Common myeloid progenitor, CD34-positive (primary cell): ENCODE results near the gene DENND5B.
"Not testable (repeated sequence)": the region's sequence is repeated elsewhere in the genome, so short reads cannot be mapped to it uniquely, and the experiment has no call there.

Experiments used
- CTCF ChIA-PET: fragments of 350-600 bp; sonication (Branson Sonifier 250); formaldehyde crosslinking; loops from one replicate; lab custom pipeline; 2021; ENCODE audit warnings: antibody characterized with exemption; lab: Charles Lee
- POLR2A ChIA-PET: fragments of 350-600 bp; sonication (Branson Sonifier 250); formaldehyde crosslinking; loops from one replicate; lab custom pipeline; 2021; ENCODE audit warnings: antibody characterized with exemption; lab: Charles Lee
- DNase-seq, 3 donors: peaks; one replicate each; pipeline versions ENCODE4 v3.0.0 to v3.0.0-alpha.2; 2013
- H3K27ac ChIP-seq, 2 experiments: 1 replicate in 1 of 2; 2 replicates in 1 of 2; pipeline ENCODE4 v1.7.0; 2013; ENCODE audit warnings: inconsistent platforms in 2 of 2, low read length in 2 of 2, mild to moderate bottlenecking in 2 of 2, low read depth in 1 of 2, moderate library complexity in 1 of 2; ENCODE audit not compliant: severe bottlenecking in 2 of 2, insufficient read depth in 1 of 2, poor library complexity in 1 of 2
- H3K27me3 ChIP-seq, 5 experiments: replicated peaks in 2 of 5; 1 replicate in 3 of 5; 2 replicates in 2 of 5; pipeline versions ENCODE4 v1.6.1 to v1.7.0; 2013; ENCODE audit warnings: low read length in 4 of 5, mild to moderate bottlenecking in 2 of 5, moderate library complexity in 2 of 5, inconsistent platforms in 1 of 5; ENCODE audit not compliant: insufficient read depth in 5 of 5, control insufficient read depth in 4 of 5
- H3K36me3 ChIP-seq, 4 experiments: 1 replicate in 2 of 4; 2 replicates in 2 of 4; pipeline versions ENCODE4 v1.6.1 to v1.7.0; 2013; ENCODE audit warnings: low read length in 3 of 4, control low read depth in 1 of 4, mild to moderate bottlenecking in 1 of 4; ENCODE audit not compliant: control insufficient read depth in 4 of 4, insufficient read depth in 4 of 4
- H3K4me1 ChIP-seq, 4 experiments: 1 replicate in 3 of 4; 2 replicates in 1 of 4; pipeline versions ENCODE4 v1.6.1 to v1.7.1; 2013; ENCODE audit warnings: low read length in 3 of 4, mild to moderate bottlenecking in 3 of 4, control low read depth in 1 of 4, inconsistent platforms in 1 of 4, moderate library complexity in 1 of 4; ENCODE audit not compliant: control insufficient read depth in 4 of 4, insufficient read depth in 4 of 4; ENCODE audit errors: control extremely low read depth in 1 of 4
- H3K4me3 ChIP-seq, 7 experiments: 1 replicate in 4 of 7; 2 replicates in 3 of 7; pipeline versions ENCODE4 v1.5.1 to v1.7.0; 2013; ENCODE audit warnings: mild to moderate bottlenecking in 7 of 7, low read length in 6 of 7, moderate library complexity in 6 of 7, inconsistent platforms in 2 of 7, low read depth in 2 of 7, control low read depth in 1 of 7; ENCODE audit not compliant: insufficient read depth in 4 of 7, control insufficient read depth in 1 of 7; ENCODE audit errors: extremely low read depth in 1 of 7
- H3K9me3 ChIP-seq, 5 experiments: 1 replicate in 4 of 5; 2 replicates in 1 of 5; pipeline versions ENCODE4 v1.6.1 to v1.7.1; 2013; ENCODE audit warnings: low read length in 4 of 5, mild to moderate bottlenecking in 2 of 5, inconsistent platforms in 1 of 5, low read depth in 1 of 5, moderate library complexity in 1 of 5; ENCODE audit not compliant: control insufficient read depth in 4 of 5, insufficient read depth in 2 of 5; ENCODE audit errors: control extremely low read depth in 1 of 5
- WGBS: methylation state at CpG from one replicate; pipeline ENCODE4 v1.1.5; 2013; ENCODE audit not compliant: insufficient coverage; 5-methylcytosine and 5-hydroxymethylcytosine counted together

DENND5B gene

DNA sequence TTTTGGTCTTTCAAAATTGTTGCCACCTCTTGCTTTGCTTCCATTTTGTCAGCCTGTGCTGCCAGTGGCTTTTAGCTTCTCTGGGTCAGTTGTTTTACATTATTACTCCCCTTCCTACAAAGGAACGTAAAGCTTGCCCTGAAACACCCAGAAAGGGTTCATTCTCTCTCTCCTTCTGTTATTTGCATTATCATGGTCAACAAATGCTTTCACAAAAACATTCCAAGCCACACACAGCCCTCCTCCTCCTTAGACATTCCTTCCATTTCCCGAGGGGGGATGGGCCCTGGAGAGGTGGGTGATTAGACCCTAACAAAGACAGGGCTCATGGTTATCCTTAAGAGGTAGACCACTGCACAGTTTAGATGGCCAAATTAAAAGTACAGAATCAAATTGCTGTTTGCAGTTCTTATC, 204.6 kb downstream of the DENND5B start:
- ChIA-PET POLR2A (no interaction called here), CTCF (no interaction called here)
- Histone ChIP-seq H3K4me3 (no peak overlapping the region), H3K27me3 (no peaks in the 10 kb centered on the region), H3K36me3 (peaks cover 0 to 19% (median 2%) of the 10 kb centered on the region in 4 experiments), H3K4me1 (no peaks in the 10 kb centered on the region), H3K9me3 (no peaks in the 10 kb centered on the region), H3K27ac (no peak overlapping the region)
- DNase-seq = no peak
- 100% methylated on average over 2 of the region's 2 CpGs for WGBS

DNA sequence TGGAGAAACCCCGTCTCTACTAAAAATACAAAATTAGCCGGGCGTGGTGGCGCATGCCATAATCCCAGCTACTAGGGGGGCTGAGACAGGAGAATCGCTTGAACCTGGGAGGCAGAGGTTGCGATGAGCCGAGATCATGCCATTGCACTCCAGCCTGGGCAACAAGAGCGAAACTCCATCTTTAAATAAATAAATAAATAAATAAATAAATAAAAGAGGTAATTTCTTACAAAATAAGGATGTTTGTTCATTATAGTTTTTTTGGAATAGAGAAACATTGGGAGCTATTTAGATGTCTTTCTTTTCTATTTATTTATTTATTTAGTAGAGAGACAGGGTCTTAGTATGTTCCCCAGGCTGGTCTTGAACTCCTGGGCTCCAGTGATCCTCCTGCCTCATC, 213.7 kb downstream of the DENND5B start:
- H3K27ac ChIP-seq, POLR2A ChIA-PET, H3K4me1 ChIP-seq, H3K4me3 ChIP-seq, H3K27me3 ChIP-seq, H3K9me3 ChIP-seq, H3K36me3 ChIP-seq, DNase-seq: not testable (repeated sequence)
- CTCF ChIA-PET = interaction anchor here (0.5 kb wide), 1 partner anchor 16 kb away, joined by 3 read pairs; no protein-coding TSS in a partner anchor
- no CpG with 5 or more reads among the region's 8 CpGs for WGBS

DNA sequence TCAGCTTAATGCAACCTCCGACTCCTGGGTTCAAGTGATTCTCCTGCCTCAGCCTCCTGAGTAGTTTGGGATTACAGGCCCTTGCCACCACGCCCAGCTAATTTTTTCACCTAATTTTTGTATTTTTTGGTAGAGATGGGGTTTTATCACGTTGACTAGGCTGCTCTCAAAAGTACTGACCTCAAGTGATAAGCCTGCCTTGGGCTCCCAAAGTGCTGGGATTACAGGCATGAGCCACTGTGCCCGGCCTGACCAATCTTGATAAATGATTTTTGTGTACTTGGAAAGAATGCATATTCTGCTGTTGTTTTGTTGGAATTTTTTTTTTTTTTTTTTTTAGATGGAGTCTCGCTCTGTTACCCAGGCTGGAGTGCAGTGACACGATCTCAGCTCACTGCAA, 215.5 kb downstream of the DENND5B start:
- H3K27ac ChIP-seq, H3K4me3 ChIP-seq, H3K27me3 ChIP-seq, H3K36me3 ChIP-seq, DNase-seq, H3K4me1 ChIP-seq, H3K9me3 ChIP-seq, CTCF ChIA-PET: not testable (repeated sequence)
- POLR2A ChIA-PET = interaction anchor here (0.7 kb wide), 1 partner anchor 86 kb away, joined by 3 read pairs; no protein-coding TSS in a partner anchor
- 91% methylated on average over 3 of the region's 6 CpGs for WGBS

DNA sequence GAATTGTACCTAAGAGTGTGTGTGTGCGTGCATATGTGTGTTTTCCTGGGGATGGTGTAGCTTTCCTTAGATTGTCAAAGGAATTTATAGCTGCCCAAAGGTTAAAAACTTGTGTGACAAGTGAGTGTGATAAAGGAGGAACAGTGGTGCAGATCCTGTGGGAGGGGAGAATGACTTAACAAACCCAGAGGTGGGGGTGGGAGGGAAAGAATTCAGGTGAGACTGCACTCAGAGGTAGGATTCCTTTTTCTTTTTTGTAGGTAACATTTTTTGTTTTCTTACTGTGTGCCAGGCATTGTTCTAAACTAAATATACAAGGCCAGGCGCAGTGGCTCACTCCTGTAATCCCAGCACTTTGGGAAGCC, 219.7 kb downstream of the DENND5B start:
- peaks cover 0 to 6% (median 0%) of the 10 kb centered on the region in 4 experiments for H3K4me1 ChIP-seq
- no peaks in the 10 kb centered on the region for H3K36me3 ChIP-seq
- H3K4me3 ChIP-seq = no peak overlapping the region
- 80% methylated on average over 1 of the region's 2 CpGs for WGBS
- no peak overlapping the region for H3K27ac ChIP-seq
- ChIA-PET POLR2A (no interaction called here), CTCF (interaction anchor here (0.6 to 1.9 kb wide), 2 partner anchors 19 to 33 kb away, joined by 3 to 5 read pairs; no protein-coding TSS in a partner anchor)
- no peaks in the 10 kb centered on the region for H3K27me3 ChIP-seq
- H3K9me3 ChIP-seq = no peaks in the 10 kb centered on the region
- DNase-seq = no peak

DNA sequence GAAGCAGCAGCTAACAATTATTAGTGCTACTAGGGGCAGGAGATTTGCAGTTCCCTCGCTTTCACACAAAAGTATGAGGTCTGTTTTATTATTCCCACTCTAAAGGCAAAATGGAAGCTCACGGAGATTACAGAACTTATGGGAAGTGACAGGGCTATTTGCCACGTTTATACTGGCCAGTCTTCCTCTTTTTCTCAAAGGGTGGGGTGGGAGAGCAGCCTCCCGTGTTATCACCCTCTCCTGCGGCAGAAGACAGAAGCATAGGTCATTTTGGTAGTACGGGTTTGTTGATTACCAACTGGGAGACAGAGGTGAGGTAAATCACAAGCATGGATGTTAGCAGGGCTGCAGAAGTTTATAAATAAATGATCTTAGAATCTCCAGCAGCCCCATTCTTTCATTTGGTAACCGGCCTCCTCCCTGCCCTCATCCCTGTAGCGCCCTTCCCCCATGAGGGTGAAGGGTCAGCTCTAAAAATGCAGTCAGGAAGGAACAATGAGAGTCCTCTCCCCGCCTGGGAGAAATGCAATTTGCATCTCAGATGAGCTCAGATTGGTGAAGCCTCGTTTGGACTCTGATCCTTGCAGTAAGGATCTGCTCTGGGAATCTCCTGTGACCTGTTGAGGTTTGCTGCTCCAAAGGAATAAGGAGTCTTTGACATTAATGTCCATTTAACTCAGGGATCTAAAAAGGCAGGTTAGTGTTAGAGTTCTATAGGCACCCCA, 220.2 kb downstream of the DENND5B start:
- H3K4me1 ChIP-seq = peaks cover 0 to 6% (median 0%) of the 10 kb centered on the region in 4 experiments
- WGBS = 62% methylated on average over 6 of the region's 10 CpGs
- DNase-seq = peak in 1 of 3 donors; percentile 9
- H3K27me3 ChIP-seq = no peaks in the 10 kb centered on the region
- CTCF ChIA-PET = interaction anchor here (0.6 to 1.9 kb wide), 3 partner anchors 17 to 275 kb away, joined by 3 to 5 read pairs (median 3); no protein-coding TSS in a partner anchor
- H3K27ac ChIP-seq = no peak overlapping the region
- H3K36me3 ChIP-seq = no peaks in the 10 kb centered on the region
- POLR2A ChIA-PET = interaction anchor here (0.6 kb wide), 1 partner anchor 675 kb away, joined by 8 read pairs; the partner anchor contains the start of gene IPO8
- no peak overlapping the region for H3K4me3 ChIP-seq
- no peaks in the 10 kb centered on the region for H3K9me3 ChIP-seq

DNA sequence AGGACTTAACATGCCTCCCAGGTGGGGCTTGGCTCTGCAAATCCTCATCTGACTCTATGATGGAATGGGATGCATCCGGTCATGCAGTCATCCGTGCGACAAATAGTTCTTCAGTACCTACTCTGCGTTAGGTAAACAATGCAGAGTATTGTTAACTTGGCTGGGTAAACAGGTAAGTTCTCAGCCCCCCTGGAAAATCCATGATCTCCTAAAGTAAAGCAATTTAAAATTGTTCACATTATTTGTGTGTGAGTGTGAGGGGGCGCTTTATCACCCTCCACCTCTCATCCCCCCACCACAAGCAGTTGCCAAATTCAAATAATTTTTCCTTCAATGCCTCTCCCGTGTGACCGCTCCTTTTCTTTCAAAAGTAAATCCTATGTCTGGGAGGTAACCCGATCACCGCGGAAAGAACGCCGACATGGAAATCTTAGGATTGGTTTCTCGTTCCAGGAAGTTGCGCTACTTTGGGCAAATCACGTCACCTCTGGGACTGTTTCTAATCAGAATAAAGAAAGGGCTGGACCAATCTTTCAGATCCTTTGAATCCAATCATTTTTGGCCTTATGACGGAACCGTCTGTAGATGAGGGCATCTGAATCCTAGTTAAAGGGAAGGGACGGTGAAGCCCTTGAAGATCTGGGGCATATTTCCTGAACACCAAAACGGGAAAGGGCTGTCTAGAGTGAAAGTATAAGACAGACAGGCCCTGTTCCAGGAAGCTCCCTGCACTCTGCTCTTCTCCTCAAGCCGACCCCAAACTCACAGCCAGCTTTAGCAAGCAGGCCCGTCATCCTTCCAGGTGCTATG, 221.0 kb downstream of the DENND5B start:
- Histone ChIP-seq H3K36me3 (no peaks in the 10 kb centered on the region), H3K9me3 (no peaks in the 10 kb centered on the region), H3K27me3 (no peaks in the 10 kb centered on the region), H3K4me1 (peaks cover 0 to 6% (median 0%) of the 10 kb centered on the region in 4 experiments), H3K4me3 (no peak overlapping the region), H3K27ac (no peak overlapping the region)
- no peak for DNase-seq
- ChIA-PET POLR2A (interaction anchor here (0.6 kb wide), 1 partner anchor 674 kb away, joined by 8 read pairs; the partner anchor contains the start of gene IPO8), CTCF (interaction anchor here (0.8 to 1.9 kb wide), 2 partner anchors 18 to 276 kb away, joined by 3 to 5 read pairs; no protein-coding TSS in a partner anchor)
- 95% methylated on average over 18 of the region's 21 CpGs for WGBS
